HFFc6 (cell line): ENCODE data around the gene NAALADL1. TPM values are rescaled to one million over a fixed set of nuclear protein-coding genes. Genes with fewer than 3 reads are reported as not detected.

Source experiments
- DNase-seq: peaks from one replicate; pipeline ENCODE4 v3.0.0-alpha.2; 2018
- H3K27ac Mint-ChIP-seq: 2 replicates; pipeline ENCODE4 v1.8.0; 2020; ENCODE audit warnings: mild to moderate bottlenecking, mixed read lengths
- H3K27me3 Mint-ChIP-seq: 2 replicates; pipeline ENCODE4 v1.8.0; 2021; ENCODE audit warnings: mild to moderate bottlenecking, moderate library complexity, mixed read lengths; ENCODE audit not compliant: insufficient read depth
- H3K36me3 Mint-ChIP-seq: 2 replicates; pipeline ENCODE4 v1.8.0; 2021; ENCODE audit warnings: low read depth, mixed read lengths
- H3K4me1 Mint-ChIP-seq: 2 replicates; pipeline ENCODE4 v1.8.0; 2020; ENCODE audit warnings: low read depth, mixed read lengths
- H3K4me3 Mint-ChIP-seq: 2 replicates; pipeline ENCODE4 v1.8.0; 2020; ENCODE audit warnings: mild to moderate bottlenecking, moderate library complexity, mixed read lengths
- H3K9me3 Mint-ChIP-seq: 2 replicates; pipeline ENCODE4 v1.8.0; 2020; ENCODE audit warnings: mild to moderate bottlenecking, mixed read lengths
- total RNA-seq, 6 experiments: library from RNA; stranded (reverse); fragmentation: NEBNext Ultra II Directional; extraction: Animal tissue kit (Norgen Biotek cat#: 25700); gene quantifications; 2 replicates in 1 of 6; 3 replicates in 5 of 6; pipeline ENCODE4 v1.2.3, GENCODE V29; 2021
- TF ChIP-seq, protein P1 (sequence below): fragments of 200-600 bp; sonication (generic); IDR thresholded peaks from 2 replicates; pipeline ENCODE4 v1.5.0; 2021; ENCODE audit warnings: antibody characterized with exemption, mild to moderate bottlenecking

The NAALADL1 gene
- total RNA-seq, 6 experiments from 2014 or later: not detected

- no peak for DNase-seq
- H3K36me3 Mint-ChIP-seq: peaks cover 19% of the 10 kb centered on the region
- H3K4me1 Mint-ChIP-seq: peaks cover 5% of the 10 kb centered on the region
- TF ChIP-seq, protein P1, sequence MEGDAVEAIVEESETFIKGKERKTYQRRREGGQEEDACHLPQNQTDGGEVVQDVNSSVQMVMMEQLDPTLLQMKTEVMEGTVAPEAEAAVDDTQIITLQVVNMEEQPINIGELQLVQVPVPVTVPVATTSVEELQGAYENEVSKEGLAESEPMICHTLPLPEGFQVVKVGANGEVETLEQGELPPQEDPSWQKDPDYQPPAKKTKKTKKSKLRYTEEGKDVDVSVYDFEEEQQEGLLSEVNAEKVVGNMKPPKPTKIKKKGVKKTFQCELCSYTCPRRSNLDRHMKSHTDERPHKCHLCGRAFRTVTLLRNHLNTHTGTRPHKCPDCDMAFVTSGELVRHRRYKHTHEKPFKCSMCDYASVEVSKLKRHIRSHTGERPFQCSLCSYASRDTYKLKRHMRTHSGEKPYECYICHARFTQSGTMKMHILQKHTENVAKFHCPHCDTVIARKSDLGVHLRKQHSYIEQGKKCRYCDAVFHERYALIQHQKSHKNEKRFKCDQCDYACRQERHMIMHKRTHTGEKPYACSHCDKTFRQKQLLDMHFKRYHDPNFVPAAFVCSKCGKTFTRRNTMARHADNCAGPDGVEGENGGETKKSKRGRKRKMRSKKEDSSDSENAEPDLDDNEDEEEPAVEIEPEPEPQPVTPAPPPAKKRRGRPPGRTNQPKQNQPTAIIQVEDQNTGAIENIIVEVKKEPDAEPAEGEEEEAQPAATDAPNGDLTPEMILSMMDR: no peak
- H3K9me3 Mint-ChIP-seq: no peaks in the 10 kb centered on the region
- peaks cover 1% of the 10 kb centered on the region; the same call in 1 of the 2 replicates for H3K27me3 Mint-ChIP-seq
- no peak overlapping the region for H3K4me3 Mint-ChIP-seq
- no peak overlapping the region for H3K27ac Mint-ChIP-seq
Observed at GRCh38 chr11:65090628-65091027, 32.3 kb upstream of the NAALADL1 start.

DNA sequence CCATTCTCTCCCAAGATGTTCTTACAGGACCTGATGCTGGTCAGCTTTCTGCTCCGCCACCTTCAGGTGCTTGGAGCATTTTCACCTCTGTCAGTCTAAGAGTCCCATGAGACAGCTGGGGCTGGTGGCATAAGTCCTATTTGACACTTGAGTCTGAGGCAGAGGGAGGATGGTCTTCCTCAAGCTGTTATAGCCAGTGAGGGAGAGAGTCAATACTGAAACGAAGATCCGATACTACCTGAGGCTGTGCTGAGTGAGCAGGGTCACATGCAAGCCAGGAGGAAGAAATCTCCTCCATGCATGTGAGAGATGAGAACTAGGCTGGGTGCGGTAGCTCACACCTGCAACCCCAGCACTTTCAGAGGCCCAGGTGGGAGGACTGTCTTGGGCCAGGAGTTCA is 31.3 kb upstream of the NAALADL1 start:
- Mint-ChIP-seq H3K4me1 (peaks cover 13% of the 10 kb centered on the region), H3K4me3 (no peak overlapping the region), H3K36me3 (peaks cover 21% of the 10 kb centered on the region), H3K27ac (no peak overlapping the region), H3K27me3 (peaks cover 1% of the 10 kb centered on the region; the same call in 1 of the 2 replicates), H3K9me3 (no peaks in the 10 kb centered on the region)
- TF ChIP-seq, protein P1: no peak
- no peak for DNase-seq

DNA sequence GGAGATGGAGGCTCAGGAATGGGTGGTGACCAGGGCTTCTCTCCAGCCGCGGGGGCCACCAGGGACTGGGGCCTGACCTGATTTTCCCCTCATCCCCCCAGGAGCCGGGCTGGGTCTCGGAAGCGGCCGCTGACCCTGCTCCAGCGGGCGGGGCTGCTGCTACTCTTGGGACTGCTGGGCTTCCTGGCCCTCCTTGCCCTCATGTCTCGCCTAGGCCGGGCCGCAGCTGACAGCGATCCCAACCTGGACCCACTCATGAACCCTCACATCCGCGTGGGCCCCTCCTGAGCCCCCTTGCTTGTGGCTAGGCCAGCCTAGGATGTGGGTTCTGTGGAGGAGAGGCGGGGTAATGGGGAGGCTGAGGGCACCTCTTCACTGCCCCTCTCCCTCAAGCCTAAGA is 29.5 kb upstream of the NAALADL1 start:
- no peak overlapping the region for H3K4me3 Mint-ChIP-seq

DNA sequence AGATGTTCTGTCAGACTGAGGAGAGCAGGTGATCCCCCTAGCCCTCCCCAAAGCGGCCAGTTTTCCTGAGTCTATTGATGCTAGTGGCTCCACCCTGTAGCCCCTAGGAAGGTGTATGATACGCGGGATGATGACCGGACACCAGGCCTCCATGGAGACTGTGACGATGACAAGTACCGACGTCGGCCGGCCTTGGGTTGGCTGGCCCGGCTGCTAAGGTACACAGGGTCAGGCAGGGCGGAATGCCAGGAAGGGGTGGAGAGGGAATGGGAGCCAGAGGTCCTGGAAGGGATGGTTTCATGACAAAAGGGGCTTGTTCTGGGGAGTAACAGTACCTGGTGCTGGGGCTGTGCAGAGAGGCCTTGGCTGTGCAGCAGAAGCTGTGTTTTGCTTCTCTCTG is 28.9 kb upstream of the NAALADL1 start:
- DNase-seq: no peak
- no peak overlapping the region for H3K4me3 Mint-ChIP-seq
- TF ChIP-seq, protein P1: no peak
- no peaks in the 10 kb centered on the region for H3K9me3 Mint-ChIP-seq
- no peak overlapping the region for H3K27ac Mint-ChIP-seq
- peaks cover 30% of the 10 kb centered on the region for H3K36me3 Mint-ChIP-seq
- H3K27me3 Mint-ChIP-seq: peaks cover 1% of the 10 kb centered on the region; the same call in 1 of the 2 replicates
- peaks cover 28% of the 10 kb centered on the region for H3K4me1 Mint-ChIP-seq

More for the DNA sequence above, 29.5 kb upstream of the NAALADL1 start:
- H3K27ac Mint-ChIP-seq: no peak overlapping the region
- H3K4me1 Mint-ChIP-seq: peaks cover 22% of the 10 kb centered on the region
- peaks cover 27% of the 10 kb centered on the region for H3K36me3 Mint-ChIP-seq
- peaks cover 1% of the 10 kb centered on the region; the same call in 1 of the 2 replicates for H3K27me3 Mint-ChIP-seq
- TF ChIP-seq, protein P1: no peak
- no peak for DNase-seq
- H3K9me3 Mint-ChIP-seq: no peaks in the 10 kb centered on the region

- Mint-ChIP-seq H3K27ac (no peak overlapping the region), H3K4me3 (no peak overlapping the region)
- DNase-seq: no peak
Observed at GRCh38 chr11:65086809-65087208, 28.5 kb upstream of the NAALADL1 start.

More at GRCh38 chr11:65086809-65087208, 28.5 kb upstream of the NAALADL1 start:
- Mint-ChIP-seq H3K27me3 (peaks cover 1% of the 10 kb centered on the region; the same call in 1 of the 2 replicates), H3K36me3 (peaks cover 30% of the 10 kb centered on the region), H3K4me1 (peaks cover 32% of the 10 kb centered on the region), H3K9me3 (no peaks in the 10 kb centered on the region)
- TF ChIP-seq, protein P1: no peak
